Measurements from ENCODE around the gene SARS1. TPM values are rescaled to one million over a fixed set of nuclear protein-coding genes. Genes with fewer than 3 reads are reported as not detected.

The SARS1 gene
- total RNA-seq, 1 experiment from 2014 or later, result 129 TPM

DNA sequence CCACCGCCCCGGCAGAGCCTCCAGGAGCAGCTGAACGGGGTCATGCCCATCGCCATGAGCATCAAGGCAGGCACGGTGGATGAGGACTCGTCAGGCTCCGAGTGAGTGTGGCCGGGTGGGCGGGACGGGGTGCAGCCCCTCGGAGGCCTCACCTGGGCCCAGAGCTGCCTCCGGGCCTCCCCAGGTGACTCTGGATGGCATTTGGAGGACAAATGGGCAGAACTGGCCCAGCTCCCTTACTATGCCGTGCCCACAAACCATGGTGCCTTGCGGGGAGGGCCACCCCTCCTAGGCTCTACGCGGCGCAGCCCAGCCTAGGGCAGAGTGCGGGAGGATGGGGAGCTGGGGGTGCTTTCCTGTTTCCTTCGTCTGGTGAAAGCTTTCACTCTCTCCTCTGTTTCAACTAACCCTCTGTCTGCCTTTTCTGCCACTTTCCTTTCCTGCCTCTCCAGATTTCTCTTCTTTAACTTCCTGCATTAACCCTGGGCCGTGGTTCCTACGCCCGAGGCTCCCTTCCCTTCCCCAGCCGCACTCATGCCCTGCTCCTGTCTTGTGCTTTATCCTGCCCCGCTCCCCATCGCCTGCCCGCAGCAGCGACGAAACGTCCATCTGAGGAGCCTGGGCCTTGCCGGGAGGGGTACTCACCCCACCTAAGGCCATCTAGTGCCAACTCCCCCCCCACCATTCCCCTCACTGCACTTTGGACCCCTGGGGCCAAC lies 60.0 kb downstream of the SARS1 start:
- H3K4me3 Mint-ChIP-seq (ENCODE audit: low read depth, unreplicated experiment), result peak overlapping the region; percentile 73
- CTCF ChIA-PET, result interaction anchor here (0.6 to 1.2 kb wide), 5 partner anchors 9 to 338 kb away, joined by 3 to 4 read pairs (median 4); partner anchors contain the start of gene PSRC1
- intact Hi-C loops (cut with micrococcal nuclease; ENCODE audit: unreplicated experiment), result no loop called here
- peaks cover 28% of the 10 kb centered on the region for H3K4me1 Mint-ChIP-seq (ENCODE audit: low read depth, unreplicated experiment)
- no peak for DNase-seq
- no peaks in the 10 kb centered on the region for H3K27me3 Mint-ChIP-seq (ENCODE audit: unreplicated experiment)
- H3K36me3 Mint-ChIP-seq (ENCODE audit: insufficient read depth, unreplicated experiment), result peaks cover 24% of the 10 kb centered on the region
- no TSS peak for BruUV-seq (replicated peaks)
- H3K27ac Mint-ChIP-seq (ENCODE audit: unreplicated experiment), result peak overlapping the region; percentile 85
- TF ChIP-seq, protein P1, sequence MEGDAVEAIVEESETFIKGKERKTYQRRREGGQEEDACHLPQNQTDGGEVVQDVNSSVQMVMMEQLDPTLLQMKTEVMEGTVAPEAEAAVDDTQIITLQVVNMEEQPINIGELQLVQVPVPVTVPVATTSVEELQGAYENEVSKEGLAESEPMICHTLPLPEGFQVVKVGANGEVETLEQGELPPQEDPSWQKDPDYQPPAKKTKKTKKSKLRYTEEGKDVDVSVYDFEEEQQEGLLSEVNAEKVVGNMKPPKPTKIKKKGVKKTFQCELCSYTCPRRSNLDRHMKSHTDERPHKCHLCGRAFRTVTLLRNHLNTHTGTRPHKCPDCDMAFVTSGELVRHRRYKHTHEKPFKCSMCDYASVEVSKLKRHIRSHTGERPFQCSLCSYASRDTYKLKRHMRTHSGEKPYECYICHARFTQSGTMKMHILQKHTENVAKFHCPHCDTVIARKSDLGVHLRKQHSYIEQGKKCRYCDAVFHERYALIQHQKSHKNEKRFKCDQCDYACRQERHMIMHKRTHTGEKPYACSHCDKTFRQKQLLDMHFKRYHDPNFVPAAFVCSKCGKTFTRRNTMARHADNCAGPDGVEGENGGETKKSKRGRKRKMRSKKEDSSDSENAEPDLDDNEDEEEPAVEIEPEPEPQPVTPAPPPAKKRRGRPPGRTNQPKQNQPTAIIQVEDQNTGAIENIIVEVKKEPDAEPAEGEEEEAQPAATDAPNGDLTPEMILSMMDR (IDR thresholded peaks at IDR 0.05; ENCODE audit: unreplicated experiment), result no peak
- no peaks in the 10 kb centered on the region for H3K9me3 Mint-ChIP-seq (ENCODE audit: low read depth, unreplicated experiment)

DNA sequence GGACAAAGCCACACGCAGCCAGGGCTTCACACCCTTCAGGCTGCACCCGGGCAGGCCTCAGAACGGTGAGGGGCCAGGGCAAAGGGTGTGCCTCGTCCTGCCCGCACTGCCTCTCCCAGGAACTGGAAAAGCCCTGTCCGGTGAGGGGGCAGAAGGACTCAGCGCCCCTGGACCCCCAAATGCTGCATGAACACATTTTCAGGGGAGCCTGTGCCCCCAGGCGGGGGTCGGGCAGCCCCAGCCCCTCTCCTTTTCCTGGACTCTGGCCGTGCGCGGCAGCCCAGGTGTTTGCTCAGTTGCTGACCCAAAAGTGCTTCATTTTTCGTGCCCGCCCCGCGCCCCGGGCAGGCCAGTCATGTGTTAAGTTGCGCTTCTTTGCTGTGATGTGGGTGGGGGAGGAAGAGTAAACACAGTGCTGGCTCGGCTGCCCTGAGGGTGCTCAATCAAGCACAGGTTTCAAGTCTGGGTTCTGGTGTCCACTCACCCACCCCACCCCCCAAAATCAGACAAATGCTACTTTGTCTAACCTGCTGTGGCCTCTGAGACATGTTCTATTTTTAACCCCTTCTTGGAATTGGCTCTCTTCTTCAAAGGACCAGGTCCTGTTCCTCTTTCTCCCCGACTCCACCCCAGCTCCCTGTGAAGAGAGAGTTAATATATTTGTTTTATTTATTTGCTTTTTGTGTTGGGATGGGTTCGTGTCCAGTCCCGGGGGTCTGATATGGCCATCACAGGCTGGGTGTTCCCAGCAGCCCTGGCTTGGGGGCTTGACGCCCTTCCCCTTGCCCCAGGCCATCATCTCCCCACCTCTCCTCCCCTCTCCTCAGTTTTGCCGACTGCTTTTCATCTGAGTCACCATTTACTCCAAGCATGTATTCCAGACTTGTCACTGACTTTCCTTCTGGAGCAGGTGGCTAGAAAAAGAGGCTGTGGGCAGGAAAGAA lies 61.1 kb downstream of the SARS1 start:
- Mint-ChIP-seq H3K9me3 (ENCODE audit: low read depth, unreplicated experiment) (no peaks in the 10 kb centered on the region), H3K27ac (ENCODE audit: unreplicated experiment) (peak overlapping the region; percentile 85), H3K27me3 (ENCODE audit: unreplicated experiment) (no peaks in the 10 kb centered on the region), H3K4me3 (ENCODE audit: low read depth, unreplicated experiment) (peak overlapping the region; percentile 73), H3K4me1 (ENCODE audit: low read depth, unreplicated experiment) (peaks cover 28% of the 10 kb centered on the region), H3K36me3 (ENCODE audit: insufficient read depth, unreplicated experiment) (peaks cover 24% of the 10 kb centered on the region)
- TF ChIP-seq, protein P1 (IDR thresholded peaks at IDR 0.05; ENCODE audit: unreplicated experiment), result no peak
- intact Hi-C loops (cut with micrococcal nuclease; ENCODE audit: unreplicated experiment), result no loop called here
- no TSS peak for BruUV-seq (replicated peaks)
- CTCF ChIA-PET, result no interaction called here
- peak; percentile 71 for DNase-seq

DNA sequence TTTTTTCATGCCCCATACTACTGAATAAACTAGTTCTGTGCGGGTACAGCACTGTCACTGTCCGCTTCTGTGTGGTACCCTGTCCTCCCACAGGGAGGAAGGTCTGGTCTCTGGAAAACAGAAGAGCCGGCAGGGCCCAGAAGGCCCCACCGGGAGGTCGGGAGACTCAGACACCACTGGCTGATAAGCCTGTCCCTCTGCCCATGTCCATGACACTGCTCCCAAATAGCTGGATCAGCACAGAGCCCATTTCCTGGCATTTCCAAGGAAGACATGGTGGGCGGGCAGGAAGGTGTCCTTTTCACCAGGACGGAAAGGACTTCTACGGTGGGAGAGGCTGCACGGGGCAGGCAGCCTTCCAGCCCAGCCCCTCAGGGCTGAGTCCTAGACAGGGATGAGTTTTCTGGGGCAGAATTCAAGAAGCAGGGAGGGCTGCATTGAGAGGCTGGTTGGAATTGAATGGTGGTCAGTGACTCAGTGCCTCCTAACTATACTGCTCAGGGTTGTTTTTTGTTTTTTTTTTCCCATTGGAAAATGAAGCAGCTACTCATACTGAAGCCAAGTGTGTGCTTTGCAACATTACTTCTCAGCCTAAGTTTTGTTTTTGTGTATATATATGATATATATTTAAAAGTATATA lies 62.1 kb downstream of the SARS1 start:
- BruUV-seq (replicated peaks), result TSS peak; percentile 28
- Mint-ChIP-seq H3K4me1 (ENCODE audit: low read depth, unreplicated experiment) (peaks cover 28% of the 10 kb centered on the region), H3K27ac (ENCODE audit: unreplicated experiment) (peak overlapping the region; percentile 85), H3K9me3 (ENCODE audit: low read depth, unreplicated experiment) (no peaks in the 10 kb centered on the region), H3K36me3 (ENCODE audit: insufficient read depth, unreplicated experiment) (peaks cover 24% of the 10 kb centered on the region), H3K4me3 (ENCODE audit: low read depth, unreplicated experiment) (peak overlapping the region; percentile 73), H3K27me3 (ENCODE audit: unreplicated experiment) (no peaks in the 10 kb centered on the region)
- intact Hi-C loops (cut with micrococcal nuclease; ENCODE audit: unreplicated experiment), result loop anchor here (2.0 kb wide), 2 partner anchors 123 to 257 kb away; no protein-coding TSS in a partner anchor
- TF ChIP-seq, protein P1 (IDR thresholded peaks at IDR 0.05; ENCODE audit: unreplicated experiment), result no peak
- CTCF ChIA-PET, result no interaction called here
- DNase-seq, result no peak
